BE2C (cell line): Measurements from ENCODE around the gene GPRIN2.

Source experiments
- DNase-seq: peaks from one replicate; pipeline ENCODE4 v3.0.0-alpha.2; 2020
- H3K27me3 ChIP-seq: fragments of 250-450 bp; sonication (Bioruptor Pico); 2 replicates; pipeline ENCODE4 v1.5.1; 2020; ENCODE audit warnings: mild to moderate bottlenecking
- H3K36me3 ChIP-seq: fragments of 250-450 bp; sonication (Bioruptor Pico); 2 replicates; pipeline ENCODE4 v1.5.1; 2020; ENCODE audit warnings: mild to moderate bottlenecking
- H3K4me1 ChIP-seq: fragments of 250-450 bp; sonication (Bioruptor Pico); 2 replicates; pipeline ENCODE4 v1.5.1; 2020
- H3K4me3 ChIP-seq: 2 replicates; pipeline ENCODE4 v1.5.1; 2011; ENCODE audit warnings: low read depth, low read length
- H3K9me3 ChIP-seq: fragments of 250-450 bp; sonication (Bioruptor Pico); 2 replicates; pipeline ENCODE4 v1.5.1; 2020
- TF ChIP-seq, protein P1 (sequence below): IDR thresholded peaks from 2 replicates; pipeline ENCODE4 v1.5.1; 2012; ENCODE audit warnings: mild to moderate bottlenecking, low read depth, low read length

Gene GPRIN2

GRCh38 chr10:46543466-46544377 is 12.7 kb downstream of the GPRIN2 start:
- TF ChIP-seq, protein P1, sequence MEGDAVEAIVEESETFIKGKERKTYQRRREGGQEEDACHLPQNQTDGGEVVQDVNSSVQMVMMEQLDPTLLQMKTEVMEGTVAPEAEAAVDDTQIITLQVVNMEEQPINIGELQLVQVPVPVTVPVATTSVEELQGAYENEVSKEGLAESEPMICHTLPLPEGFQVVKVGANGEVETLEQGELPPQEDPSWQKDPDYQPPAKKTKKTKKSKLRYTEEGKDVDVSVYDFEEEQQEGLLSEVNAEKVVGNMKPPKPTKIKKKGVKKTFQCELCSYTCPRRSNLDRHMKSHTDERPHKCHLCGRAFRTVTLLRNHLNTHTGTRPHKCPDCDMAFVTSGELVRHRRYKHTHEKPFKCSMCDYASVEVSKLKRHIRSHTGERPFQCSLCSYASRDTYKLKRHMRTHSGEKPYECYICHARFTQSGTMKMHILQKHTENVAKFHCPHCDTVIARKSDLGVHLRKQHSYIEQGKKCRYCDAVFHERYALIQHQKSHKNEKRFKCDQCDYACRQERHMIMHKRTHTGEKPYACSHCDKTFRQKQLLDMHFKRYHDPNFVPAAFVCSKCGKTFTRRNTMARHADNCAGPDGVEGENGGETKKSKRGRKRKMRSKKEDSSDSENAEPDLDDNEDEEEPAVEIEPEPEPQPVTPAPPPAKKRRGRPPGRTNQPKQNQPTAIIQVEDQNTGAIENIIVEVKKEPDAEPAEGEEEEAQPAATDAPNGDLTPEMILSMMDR, result no peak
- no peak overlapping the region for H3K4me3 ChIP-seq
- no peaks in the 10 kb centered on the region for H3K4me1 ChIP-seq
- H3K27me3 ChIP-seq, result no peaks in the 10 kb centered on the region
- H3K9me3 ChIP-seq, result no peaks in the 10 kb centered on the region
- no peaks in the 10 kb centered on the region for H3K36me3 ChIP-seq
- peak; percentile 8 for DNase-seq

GRCh38 chr10:46542567-46543465 is 13.6 kb downstream of the GPRIN2 start:
- TF ChIP-seq, protein P1, result no peak
- Histone ChIP-seq H3K9me3 (no peaks in the 10 kb centered on the region), H3K4me1 (no peaks in the 10 kb centered on the region), H3K36me3 (no peaks in the 10 kb centered on the region), H3K27me3 (no peaks in the 10 kb centered on the region), H3K4me3 (no peak overlapping the region)
- peak; percentile 4 for DNase-seq

DNA sequence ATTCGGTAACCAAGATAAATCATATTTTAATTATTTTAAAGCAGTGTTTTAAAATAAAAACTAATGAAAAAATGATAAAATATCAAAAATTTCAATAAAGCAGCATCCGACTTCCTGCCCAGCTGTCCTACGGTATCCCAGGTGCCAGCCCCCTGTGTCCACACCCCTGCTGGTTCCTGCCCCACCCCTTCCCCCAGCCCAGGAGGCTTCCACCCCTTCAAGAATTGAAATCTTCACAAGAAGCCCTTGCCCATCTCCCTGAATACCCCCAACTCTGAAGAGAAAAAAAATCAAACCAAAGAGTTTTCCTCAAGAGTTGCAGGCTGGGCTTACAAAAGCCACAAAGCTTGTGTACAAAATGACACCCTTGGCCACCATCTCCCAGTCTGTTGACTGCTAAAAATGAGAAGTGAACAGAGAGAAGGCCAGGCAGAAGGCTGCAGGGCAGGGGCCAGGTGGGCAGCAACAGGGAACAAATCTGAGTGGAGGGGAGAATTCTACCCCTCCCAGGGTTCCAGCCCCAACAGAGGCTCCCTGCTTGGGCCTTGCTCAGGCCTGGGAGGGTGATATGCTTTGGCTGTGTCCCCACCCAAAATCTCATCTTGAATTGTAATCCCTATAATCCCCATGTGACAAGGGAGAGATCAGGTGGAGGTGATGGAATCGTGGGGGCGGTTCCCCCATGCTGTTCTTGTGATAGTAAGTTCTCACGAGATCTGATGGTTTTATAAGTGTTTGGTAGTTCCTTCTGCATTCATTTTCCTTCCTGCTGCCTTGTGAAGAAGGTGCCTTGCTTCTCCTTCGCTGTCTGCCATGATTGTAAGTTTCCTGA is 14.5 kb downstream of the GPRIN2 start:
- H3K4me1 ChIP-seq, result no peaks in the 10 kb centered on the region
- no peaks in the 10 kb centered on the region for H3K27me3 ChIP-seq
- no peaks in the 10 kb centered on the region for H3K36me3 ChIP-seq
- peak overlapping the region; percentile 45; the same call in 1 of the 2 replicates for H3K4me3 ChIP-seq
- peak; percentile 4 for DNase-seq
- TF ChIP-seq, protein P1, result no peak
- H3K9me3 ChIP-seq, result no peaks in the 10 kb centered on the region

DNA sequence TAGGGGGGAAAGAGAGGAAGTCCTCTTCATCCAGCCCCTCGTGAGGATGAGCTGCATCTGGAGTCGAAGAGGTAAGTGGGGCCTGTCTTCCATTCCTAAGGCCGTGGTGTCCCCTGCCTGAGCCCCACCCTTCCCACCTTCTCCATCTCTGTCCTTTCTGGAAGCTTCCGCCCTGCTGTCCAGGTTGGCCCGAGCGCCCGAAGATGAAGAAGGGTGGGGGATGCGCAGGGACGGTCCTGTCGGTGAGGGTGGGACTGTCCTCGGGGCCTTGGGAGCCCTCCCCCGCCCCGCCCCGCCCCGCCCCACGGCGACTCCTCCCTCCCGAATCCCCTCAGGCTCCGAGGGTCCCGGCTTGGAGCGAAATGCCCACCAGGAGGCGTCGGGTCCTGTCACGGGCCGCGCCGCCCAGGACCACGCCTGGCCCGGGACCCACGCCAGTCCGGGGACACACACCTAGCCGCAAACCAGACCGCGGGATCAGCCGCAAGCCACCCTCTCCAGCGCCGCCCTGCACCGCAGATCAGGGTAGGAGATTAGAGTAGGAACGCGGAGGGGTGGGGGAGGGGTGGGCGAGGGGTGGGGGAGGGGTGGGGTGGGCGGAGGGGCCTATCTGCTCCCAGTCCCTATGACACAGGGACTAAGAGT is 15.3 kb downstream of the GPRIN2 start:
- H3K36me3 ChIP-seq, result no peaks in the 10 kb centered on the region
- H3K9me3 ChIP-seq, result no peaks in the 10 kb centered on the region
- TF ChIP-seq, protein P1, result peak; percentile 54
- H3K27me3 ChIP-seq, result no peaks in the 10 kb centered on the region
- DNase-seq, result peak; percentile 81
- H3K4me3 ChIP-seq, result peak overlapping the region; percentile 45
- no peaks in the 10 kb centered on the region for H3K4me1 ChIP-seq

GRCh38 chr10:46540412-46541016 is 15.9 kb downstream of the GPRIN2 start:
- Histone ChIP-seq H3K4me3 (peak overlapping the region; percentile 39), H3K9me3 (no peaks in the 10 kb centered on the region), H3K36me3 (no peaks in the 10 kb centered on the region), H3K4me1 (no peaks in the 10 kb centered on the region), H3K27me3 (no peaks in the 10 kb centered on the region)
- no peak for DNase-seq
- TF ChIP-seq, protein P1, result no peak
